Caco-2 (cell line): ENCODE measurements around the gene ARHGAP25. TPM values are rescaled to one million over a fixed set of nuclear protein-coding genes. Genes with fewer than 3 reads are reported as not detected.

Experiments
- BruUV-seq: library from RNA; stranded (reverse); fragments of 400-500 nt; replicated peaks from 2 replicates; lab custom pipeline; 2021; lab: Mats Ljungman, UMichigan
- CTCF ChIA-PET: fragments of 300-600 bp; sonication (Branson Sonifier 250); formaldehyde crosslinking; loops from one replicate; lab custom pipeline; 2022; ENCODE audit warnings: antibody characterized with exemption; lab: Charles Lee
- POLR2A ChIA-PET: fragments of 300-600 bp; sonication (Branson Sonifier 250); formaldehyde crosslinking; loops from one replicate; lab custom pipeline; 2022; ENCODE audit warnings: antibody characterized with exemption; lab: Charles Lee
- DNase-seq, 2 experiments: peaks; one replicate each; pipeline versions ENCODE4 v3.0.0 to v3.0.0-alpha.2; 2020 to 2022
- H3K27me3 ChIP-seq: replicated peaks from 2 replicates; pipeline ENCODE4 v1.6.0; 2011; ENCODE audit warnings: low read length; ENCODE audit not compliant: control insufficient read depth, insufficient read depth
- H3K36me3 ChIP-seq: 2 replicates; pipeline ENCODE4 v1.5.1; 2011; ENCODE audit warnings: low read length; ENCODE audit not compliant: control insufficient read depth, insufficient read depth
- H3K4me1 ChIP-seq: fragments of 250-450 bp; sonication (Bioruptor Pico); 2 replicates; pipeline ENCODE4 v1.5.1; 2020; ENCODE audit warnings: mild to moderate bottlenecking
- H3K4me3 ChIP-seq: 2 replicates; pipeline ENCODE4 v1.5.1; 2011; ENCODE audit warnings: low read depth, mild to moderate bottlenecking, control low read depth, low read length
- H3K9me3 ChIP-seq: fragments of 250-450 bp; sonication (Bioruptor Pico); 2 replicates; pipeline ENCODE4 v1.5.1; 2020; ENCODE audit warnings: mild to moderate bottlenecking, moderate library complexity
- H3K27ac Mint-ChIP-seq: one replicate; pipeline ENCODE4 v1.8.0; 2022; ENCODE audit warnings: mixed read lengths; ENCODE audit not compliant: unreplicated experiment
- H3K27me3 Mint-ChIP-seq: one replicate; pipeline ENCODE4 v1.8.0; 2022; ENCODE audit warnings: mixed read lengths; ENCODE audit not compliant: insufficient read depth, unreplicated experiment
- H3K36me3 Mint-ChIP-seq: one replicate; pipeline ENCODE4 v1.8.0; 2022; ENCODE audit warnings: mild to moderate bottlenecking, mixed read lengths; ENCODE audit not compliant: insufficient read depth, unreplicated experiment
- H3K4me1 Mint-ChIP-seq: one replicate; pipeline ENCODE4 v1.8.0; 2022; ENCODE audit warnings: low read depth, mixed read lengths; ENCODE audit not compliant: unreplicated experiment
- H3K4me3 Mint-ChIP-seq: one replicate; pipeline ENCODE4 v1.8.0; 2022; ENCODE audit warnings: mild to moderate bottlenecking, moderate library complexity, mixed read lengths; ENCODE audit not compliant: unreplicated experiment
- H3K9me3 Mint-ChIP-seq: one replicate; pipeline ENCODE4 v1.8.0; 2022; ENCODE audit warnings: mixed read lengths; ENCODE audit not compliant: unreplicated experiment
- CTCF ChIP-seq, 2 experiments: fragments of 200-600 bp in 1 of 2; IDR thresholded peaks; 1 replicate in 1 of 2; 2 replicates in 1 of 2; pipeline versions ENCODE4 v1.5.1 to v1.8.0; 2011 to 2022; ENCODE audit warnings: antibody characterized with exemption in 1 of 2, control low read depth in 1 of 2, inconsistent platforms in 1 of 2, low read depth in 1 of 2, low read length in 1 of 2, mild to moderate bottlenecking in 1 of 2, moderate library complexity in 1 of 2; ENCODE audit not compliant: insufficient read depth in 1 of 2, severe bottlenecking in 1 of 2, unreplicated experiment in 1 of 2
- intact Hi-C: fragments of 100-400 bp; cut with micrococcal nuclease; formaldehyde crosslinking; loops from one replicate; pipeline ENCODE4 v1.10.0; 2022; ENCODE audit not compliant: unreplicated experiment
- total RNA-seq: library from RNA; stranded (reverse); gene quantifications from 2 replicates; pipeline ENCODE4 v1.2.3, GENCODE V29; 2022

Gene ARHGAP25
- total RNA-seq, 1 experiment from 2014 or later: 0.48 TPM

DNA sequence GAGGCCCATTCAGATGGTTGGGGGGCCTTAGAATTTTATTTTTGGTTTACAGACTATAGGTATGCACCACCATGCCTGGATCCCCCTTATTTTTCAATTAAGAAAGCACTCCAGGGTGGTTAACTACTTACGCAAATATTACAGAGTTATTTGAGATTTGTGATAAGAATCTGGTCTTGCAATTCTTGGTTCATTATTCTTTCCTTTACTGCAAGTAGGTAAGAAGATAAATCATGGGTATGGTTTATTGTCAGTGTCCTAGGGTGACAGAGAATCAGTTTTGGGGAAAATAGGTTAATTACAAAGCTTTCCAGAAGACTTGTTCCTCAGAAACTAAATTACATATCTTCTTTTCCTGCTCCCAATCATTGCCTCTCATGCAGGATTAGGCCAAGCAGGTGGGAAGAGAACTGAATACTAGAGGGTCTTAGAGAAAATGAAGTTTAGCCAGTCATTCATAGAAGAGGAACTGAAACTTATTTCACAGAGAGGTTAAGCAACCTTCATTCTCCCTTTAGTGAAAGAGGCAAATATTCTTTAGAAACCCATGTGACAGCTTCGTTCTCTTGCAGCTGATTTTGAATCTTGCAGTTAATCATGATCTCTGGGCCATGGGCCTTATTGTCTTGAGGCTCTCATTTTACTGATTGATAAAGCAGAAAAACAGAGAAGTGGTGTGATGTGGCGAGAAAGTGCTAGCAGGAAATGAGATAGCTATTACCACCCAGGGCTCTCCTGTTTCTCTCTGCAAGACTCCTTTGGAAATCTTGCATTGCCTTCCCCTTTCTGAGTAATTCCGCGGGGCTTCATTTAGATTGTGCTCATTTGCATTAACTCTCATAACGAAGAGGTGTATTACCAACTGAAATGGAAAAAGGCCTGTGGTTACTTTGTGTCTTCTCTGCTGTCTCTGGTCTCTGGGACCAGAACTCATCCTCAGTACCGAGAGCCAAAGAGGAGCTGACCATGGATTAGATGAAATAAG is 44.8 kb upstream of the ARHGAP25 start:
- no peak overlapping the region for H3K4me3 ChIP-seq
- H3K27ac Mint-ChIP-seq: no peak overlapping the region
- H3K36me3 ChIP-seq: no peaks in the 10 kb centered on the region
- H3K36me3 Mint-ChIP-seq: no peaks in the 10 kb centered on the region
- H3K4me1 Mint-ChIP-seq: no peaks in the 10 kb centered on the region
- no peaks in the 10 kb centered on the region for H3K27me3 ChIP-seq
- H3K4me3 Mint-ChIP-seq: no peak overlapping the region
- BruUV-seq: no TSS peak
- H3K27me3 Mint-ChIP-seq: no peaks in the 10 kb centered on the region
- no peak for TF ChIP-seq CTCF (IDR thresholded peaks at IDR 0.05; ENCODE audit: insufficient read depth in 1 of 2, low read depth in 1 of 2, low read length in 1 of 2, severe bottlenecking in 1 of 2, unreplicated experiment in 1 of 2)
- no peaks in the 10 kb centered on the region for H3K4me1 ChIP-seq
- no peaks in the 10 kb centered on the region for H3K9me3 ChIP-seq
- DNase-seq: no peak
- ChIA-PET POLR2A (no interaction called here), CTCF (no interaction called here)
- intact Hi-C loops: no loop called here
- H3K9me3 Mint-ChIP-seq: no peaks in the 10 kb centered on the region

DNA sequence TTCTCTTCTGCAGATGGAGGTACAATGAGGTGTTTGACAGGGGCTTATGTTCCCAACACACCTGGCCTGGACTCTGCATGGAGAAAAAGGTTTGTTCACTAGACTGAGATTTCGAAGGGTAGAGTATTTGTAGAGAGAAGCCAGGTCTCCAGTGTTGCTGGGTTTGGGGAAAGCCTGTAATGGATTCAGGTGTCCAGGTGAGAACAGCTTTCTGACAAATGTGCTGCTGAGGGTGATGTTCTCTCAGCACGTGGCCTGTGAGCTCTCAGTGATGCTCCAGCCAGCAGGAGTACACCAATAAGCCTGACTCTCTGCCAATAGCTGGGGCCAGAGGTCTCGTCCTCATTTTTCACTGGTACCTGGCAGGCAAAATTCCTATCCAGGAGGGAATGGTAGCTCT is 43.8 kb upstream of the ARHGAP25 start:
- Histone ChIP-seq H3K4me3 (no peak overlapping the region), H3K4me1 (no peaks in the 10 kb centered on the region), H3K9me3 (peaks cover 2% of the 10 kb centered on the region; the same call in 1 of the 2 replicates), H3K27me3 (no peaks in the 10 kb centered on the region), H3K36me3 (no peaks in the 10 kb centered on the region)
- H3K4me3 Mint-ChIP-seq: no peak overlapping the region
- no peaks in the 10 kb centered on the region for H3K27me3 Mint-ChIP-seq
- BruUV-seq: no TSS peak
- intact Hi-C loops: no loop called here
- no peaks in the 10 kb centered on the region for H3K36me3 Mint-ChIP-seq
- ChIA-PET CTCF (interaction anchor here (0.6 kb wide), 1 partner anchor 343 kb away, joined by 3 read pairs; no protein-coding TSS in a partner anchor), POLR2A (no interaction called here)
- DNase-seq: no peak
- no peak overlapping the region for H3K27ac Mint-ChIP-seq
- no peaks in the 10 kb centered on the region for H3K9me3 Mint-ChIP-seq
- TF ChIP-seq CTCF (IDR thresholded peaks at IDR 0.05; ENCODE audit: insufficient read depth in 1 of 2, low read depth in 1 of 2, low read length in 1 of 2, severe bottlenecking in 1 of 2, unreplicated experiment in 1 of 2): no peak
- H3K4me1 Mint-ChIP-seq: no peaks in the 10 kb centered on the region

- intact Hi-C loops: no loop called here
- Histone ChIP-seq H3K4me3 (no peak overlapping the region), H3K4me1 (no peaks in the 10 kb centered on the region), H3K27me3 (no peaks in the 10 kb centered on the region), H3K9me3 (peaks cover 11% of the 10 kb centered on the region; the same call in 1 of the 2 replicates), H3K36me3 (no peaks in the 10 kb centered on the region)
- no peak for DNase-seq
- ChIA-PET POLR2A (no interaction called here), CTCF (no interaction called here)
- Mint-ChIP-seq H3K27me3 (no peaks in the 10 kb centered on the region), H3K4me3 (no peak overlapping the region), H3K27ac (no peak overlapping the region), H3K36me3 (no peaks in the 10 kb centered on the region), H3K4me1 (no peaks in the 10 kb centered on the region), H3K9me3 (peaks cover 10% of the 10 kb centered on the region)
- TF ChIP-seq CTCF (IDR thresholded peaks at IDR 0.05; ENCODE audit: insufficient read depth in 1 of 2, low read depth in 1 of 2, low read length in 1 of 2, severe bottlenecking in 1 of 2, unreplicated experiment in 1 of 2): no peak
- no TSS peak for BruUV-seq
Observed at GRCh38 chr2:68692511-68692910, 42.1 kb upstream of the ARHGAP25 start.
